H1 (cell line): ENCODE data around the gene SNX33. TPM values are rescaled to one million over a fixed set of nuclear protein-coding genes. Genes with fewer than 3 reads are reported as not detected.

Experiments
- CHD7 ChIP-seq: fragments of 300-600 bp; sonication (generic); IDR thresholded peaks from 2 replicates; pipeline ENCODE4 v1.7.1; 2012; ENCODE audit warnings: low read length, moderate library complexity, mild to moderate bottlenecking, inconsistent platforms; ENCODE audit not compliant: insufficient replicate concordance
- HDAC2 ChIP-seq, 2 experiments: fragments of 300-600 bp in 1 of 2; sonication (generic) in 1 of 2; IDR thresholded peaks; 2 replicates each; pipeline ENCODE4 v1.6.1; 2011 to 2012; ENCODE audit warnings: low read depth in 2 of 2, low read length in 2 of 2, mild to moderate bottlenecking in 2 of 2, moderate library complexity in 2 of 2, borderline replicate concordance in 1 of 2, inconsistent platforms in 1 of 2
- MAX ChIP-seq: IDR thresholded peaks from 2 replicates; pipeline ENCODE4 v1.6.1; 2012; ENCODE audit warnings: inconsistent platforms
- RAD21 ChIP-seq, 2 experiments: IDR thresholded peaks in 1 of 2; conservative IDR thresholded peaks in 1 of 2; 2 replicates each; pipeline ENCODE4 v1.6.1; 2011; ENCODE audit warnings: low read depth in 2 of 2, low read length in 2 of 2, improper control_type of control experiment in 1 of 2, inconsistent platforms in 1 of 2, mild to moderate bottlenecking in 1 of 2, moderate library complexity in 1 of 2
- RBBP5 ChIP-seq: IDR thresholded peaks from 2 replicates; pipeline ENCODE4 v1.7.1; 2012; ENCODE audit warnings: low read depth, mild to moderate bottlenecking, inconsistent platforms, low read length, moderate library complexity, borderline replicate concordance
- RNF2 ChIP-seq: fragments of 200-900, 300-1000 bp; sonication (generic); IDR thresholded peaks from 2 replicates; pipeline ENCODE4 v1.7.1; 2016; ENCODE audit warnings: borderline replicate concordance, low read depth, mild to moderate bottlenecking, antibody characterized with exemption, low read length; ENCODE audit not compliant: poor library complexity, severe bottlenecking; ENCODE audit errors: missing control alignments
- polyA plus RNA-seq, 7 experiments: library from polyadenylated mRNA; depleted of rRNA in 3 of 7; stranded (reverse) in 5 of 7; unstranded in 2 of 7; fragments of >200 nt in 5 of 7; fragments of 200-250 nt in 2 of 7; gene quantifications; 1 replicate in 5 of 7; 2 replicates in 1 of 7; 4 replicates in 1 of 7; pipeline versions ENCODE4 v1.2.1 to v1.2.3, GENCODE V29; 2011 to 2013; ENCODE audit warnings: missing spikeins in 2 of 7, mixed read lengths in 2 of 7
- total RNA-seq: library from RNA; stranded (reverse); fragmentation: NEBNext Ultra II Directional; extraction: Animal tissue kit (Norgen Biotek cat#: 25700); gene quantifications from 2 replicates; pipeline ENCODE4 v1.2.1, GENCODE V29; 2021

SNX33 gene
- total and polyA plus RNA-seq, 2 of the 8 experiments (the other 6 are each of a cell fraction or from before 2014, with no cell fraction given), result 14.3 to 22.9 TPM

- TF ChIP-seq CHD7 (no peak), RNF2 (no peak), HDAC2 (IDR thresholded peaks at IDR 0.05; ENCODE audit: borderline replicate concordance in 1 of 2, low read depth in 2 of 2, low read length in 2 of 2) (no peak), MAX (no peak), RBBP5 (no peak), RAD21 (IDR thresholded peaks at IDR 0.05 in 1 of 2, conservative IDR thresholded peaks at IDR 0.05 in 1 of 2; ENCODE audit: low read depth in 2 of 2, low read length in 2 of 2) (no peak)
Observed at GRCh38 chr15:75695220-75695619, 47.5 kb downstream of the SNX33 start (continued).
